ENCODE data around the gene ZFP42. TPM values are rescaled to one million over a fixed set of nuclear protein-coding genes. Genes with fewer than 3 reads are reported as not detected.

Gene ZFP42
- total RNA-seq = not detected

DNA sequence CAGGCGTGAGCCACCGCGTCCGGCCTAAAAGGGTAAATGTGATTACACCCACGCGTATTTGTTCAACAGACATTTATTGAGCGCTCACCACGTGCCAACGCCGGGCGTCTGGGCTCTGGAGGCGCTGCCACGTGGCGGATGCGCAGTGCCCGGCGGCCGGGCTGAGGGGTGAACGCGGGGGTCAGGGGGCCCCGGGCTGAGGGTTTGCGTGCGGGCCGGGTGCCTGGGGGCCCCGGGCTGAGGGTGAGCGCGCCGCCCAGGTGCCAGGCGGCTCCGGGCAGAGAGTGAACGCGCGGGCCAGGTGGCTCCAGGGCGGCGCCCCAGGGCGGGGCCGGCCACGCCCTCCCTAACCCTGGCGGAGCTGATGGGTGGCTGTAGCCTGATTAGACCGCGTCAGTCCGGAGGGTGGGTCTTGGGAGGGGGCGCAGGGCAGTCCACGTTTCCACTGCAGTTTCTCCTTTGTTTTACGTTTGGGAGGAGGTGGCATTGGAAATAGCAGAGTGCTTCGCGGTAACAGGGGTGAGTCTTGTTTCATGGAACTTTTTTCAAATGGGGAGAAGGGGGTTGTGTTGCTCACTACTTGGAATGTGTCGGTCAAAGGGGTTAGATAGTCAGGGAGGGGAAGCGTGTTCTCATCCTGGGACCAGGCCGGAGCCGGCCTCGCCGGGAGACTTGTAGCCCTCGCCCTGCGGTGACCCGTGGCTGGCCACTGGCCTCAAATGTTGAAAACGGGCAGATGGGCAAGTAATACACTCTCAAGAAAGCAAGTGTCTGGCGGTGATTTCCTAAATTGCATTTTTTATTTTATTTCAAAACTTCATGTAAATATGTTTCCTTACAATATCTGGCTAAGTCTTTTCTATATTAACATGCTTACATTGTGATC is at the start of gene ZFP42:
Gene ZFP42, plus strand, starts transcription at position 450 of the 886 bp plus-strand sequence. CDS start 7,037 bp downstream, outside the sequence.
- Histone ChIP-seq H3K27ac (no peak within 1 kb of the TSS), H3K4me1 (no peaks in the 10 kb centered on the region), H3K36me3 (no peaks in the 10 kb centered on the region), H3K27me3 (peaks cover 0 to 5% of the 10 kb centered on the region in 2 donors), H3K4me3 (no peak within 1 kb of the TSS), H3K9me3 (peaks cover 8 to 10% of the 10 kb centered on the region in 2 donors)
- no peak for DNase-seq (ENCODE audit: low spot score in 2 of 2)
- TF ChIP-seq, protein P1, sequence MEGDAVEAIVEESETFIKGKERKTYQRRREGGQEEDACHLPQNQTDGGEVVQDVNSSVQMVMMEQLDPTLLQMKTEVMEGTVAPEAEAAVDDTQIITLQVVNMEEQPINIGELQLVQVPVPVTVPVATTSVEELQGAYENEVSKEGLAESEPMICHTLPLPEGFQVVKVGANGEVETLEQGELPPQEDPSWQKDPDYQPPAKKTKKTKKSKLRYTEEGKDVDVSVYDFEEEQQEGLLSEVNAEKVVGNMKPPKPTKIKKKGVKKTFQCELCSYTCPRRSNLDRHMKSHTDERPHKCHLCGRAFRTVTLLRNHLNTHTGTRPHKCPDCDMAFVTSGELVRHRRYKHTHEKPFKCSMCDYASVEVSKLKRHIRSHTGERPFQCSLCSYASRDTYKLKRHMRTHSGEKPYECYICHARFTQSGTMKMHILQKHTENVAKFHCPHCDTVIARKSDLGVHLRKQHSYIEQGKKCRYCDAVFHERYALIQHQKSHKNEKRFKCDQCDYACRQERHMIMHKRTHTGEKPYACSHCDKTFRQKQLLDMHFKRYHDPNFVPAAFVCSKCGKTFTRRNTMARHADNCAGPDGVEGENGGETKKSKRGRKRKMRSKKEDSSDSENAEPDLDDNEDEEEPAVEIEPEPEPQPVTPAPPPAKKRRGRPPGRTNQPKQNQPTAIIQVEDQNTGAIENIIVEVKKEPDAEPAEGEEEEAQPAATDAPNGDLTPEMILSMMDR (IDR thresholded peaks at IDR 0.05) = no peak
- TF ChIP-seq POLR2A (IDR thresholded peaks at IDR 0.05) = no peak
- TF ChIP-seq POLR2AphosphoS5 (IDR thresholded peaks at IDR 0.05) = no peak
- intact Hi-C loops (cut with DNase I; ENCODE audit: low total_unique reads) = no loop called here

DNA sequence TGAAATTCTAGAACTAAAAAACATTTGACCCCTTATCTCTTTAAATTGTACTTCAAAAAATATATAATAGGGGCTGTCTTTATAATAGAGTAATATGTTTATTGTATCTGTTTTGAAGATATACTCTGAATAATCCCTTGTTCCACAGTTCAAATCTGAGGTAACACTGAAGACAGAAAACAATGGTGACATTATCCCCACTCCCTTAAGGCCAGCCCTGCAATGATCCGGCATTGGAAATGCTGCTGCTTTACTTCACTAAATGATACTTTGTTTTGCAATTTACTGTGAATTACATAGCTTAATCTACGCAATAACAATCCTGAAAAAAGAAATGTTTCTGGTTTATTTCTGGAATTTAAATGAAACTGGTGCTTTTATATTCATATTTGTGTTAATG is 34.4 kb upstream of the ZFP42 start:
- Histone ChIP-seq H3K4me3 (no peak overlapping the region), H3K27ac (no peak overlapping the region), H3K9me3 (no peaks in the 10 kb centered on the region), H3K27me3 (no peaks in the 10 kb centered on the region), H3K4me1 (no peaks in the 10 kb centered on the region), H3K36me3 (no peaks in the 10 kb centered on the region)
- no peak for TF ChIP-seq POLR2AphosphoS5 (IDR thresholded peaks at IDR 0.05)
- no peak for TF ChIP-seq POLR2A (IDR thresholded peaks at IDR 0.05)
- TF ChIP-seq, protein P1 (IDR thresholded peaks at IDR 0.05) = no peak
- intact Hi-C loops (cut with DNase I; ENCODE audit: low total_unique reads) = loop anchor here (5.0 kb wide), 1 partner anchor 831 kb away; no protein-coding TSS in a partner anchor
- DNase-seq (ENCODE audit: low spot score in 2 of 2) = no peak

DNA sequence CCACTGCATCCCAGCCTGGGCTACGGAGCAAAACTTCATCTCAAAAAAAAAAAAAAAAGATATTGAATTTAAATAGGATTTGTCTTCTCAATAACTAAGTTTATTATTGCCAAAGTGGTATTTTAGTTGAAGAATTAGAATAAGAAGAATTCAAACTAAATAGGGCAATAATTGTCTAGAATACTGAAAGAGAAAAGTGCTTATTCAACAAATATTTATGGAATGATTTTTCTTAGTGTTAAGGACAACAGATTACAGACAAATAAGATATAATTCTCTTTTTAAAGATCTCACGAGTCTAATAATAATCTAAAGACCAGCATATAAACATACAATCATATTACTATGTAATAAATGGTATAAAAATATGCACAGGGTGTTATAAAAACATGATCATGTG is 33.6 kb upstream of the ZFP42 start:
- no peaks in the 10 kb centered on the region for H3K36me3 ChIP-seq
- H3K27me3 ChIP-seq = no peaks in the 10 kb centered on the region
- H3K27ac ChIP-seq = no peak overlapping the region
- H3K9me3 ChIP-seq = no peaks in the 10 kb centered on the region
- no peaks in the 10 kb centered on the region for H3K4me1 ChIP-seq
- no peak for DNase-seq (ENCODE audit: low spot score in 2 of 2)
- TF ChIP-seq, protein P1 (IDR thresholded peaks at IDR 0.05) = no peak
- TF ChIP-seq POLR2A (IDR thresholded peaks at IDR 0.05) (no peak), POLR2AphosphoS5 (IDR thresholded peaks at IDR 0.05) (no peak)
- intact Hi-C loops (cut with DNase I; ENCODE audit: low total_unique reads) = loop anchor here (5.0 kb wide), 1 partner anchor 830 kb away; no protein-coding TSS in a partner anchor
- no peak overlapping the region for H3K4me3 ChIP-seq

DNA sequence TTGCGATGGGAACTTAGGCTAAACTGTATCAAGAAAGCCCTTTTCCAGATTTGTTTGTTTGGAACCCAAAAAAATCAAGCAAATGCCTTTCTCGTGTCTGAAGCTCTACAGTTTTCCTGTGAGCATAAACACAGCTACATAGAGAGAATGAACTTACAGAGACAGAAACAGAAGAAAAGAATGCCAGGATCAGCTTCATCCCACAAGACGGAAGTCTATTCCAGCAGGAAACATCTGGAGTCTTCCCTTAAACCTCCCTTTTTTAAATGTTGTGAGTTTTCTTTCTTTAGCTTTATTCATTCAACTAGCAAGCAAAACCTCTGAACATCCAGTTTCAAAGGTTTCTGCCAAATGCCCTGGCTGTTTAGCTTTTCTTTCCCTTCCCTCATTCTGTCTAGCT is 32.6 kb upstream of the ZFP42 start:
- intact Hi-C loops (cut with DNase I; ENCODE audit: low total_unique reads) = loop anchor here (5.0 kb wide), 1 partner anchor 829 kb away; no protein-coding TSS in a partner anchor
- H3K4me3 ChIP-seq = no peak overlapping the region
- no peaks in the 10 kb centered on the region for H3K4me1 ChIP-seq
- no peak overlapping the region for H3K27ac ChIP-seq
- H3K36me3 ChIP-seq = no peaks in the 10 kb centered on the region
- TF ChIP-seq POLR2AphosphoS5 (IDR thresholded peaks at IDR 0.05) (no peak), POLR2A (IDR thresholded peaks at IDR 0.05) (no peak)
- TF ChIP-seq, protein P1 (IDR thresholded peaks at IDR 0.05) = no peak
- no peak for DNase-seq (ENCODE audit: low spot score in 2 of 2)
- H3K9me3 ChIP-seq = no peaks in the 10 kb centered on the region
- no peaks in the 10 kb centered on the region for H3K27me3 ChIP-seq

DNA sequence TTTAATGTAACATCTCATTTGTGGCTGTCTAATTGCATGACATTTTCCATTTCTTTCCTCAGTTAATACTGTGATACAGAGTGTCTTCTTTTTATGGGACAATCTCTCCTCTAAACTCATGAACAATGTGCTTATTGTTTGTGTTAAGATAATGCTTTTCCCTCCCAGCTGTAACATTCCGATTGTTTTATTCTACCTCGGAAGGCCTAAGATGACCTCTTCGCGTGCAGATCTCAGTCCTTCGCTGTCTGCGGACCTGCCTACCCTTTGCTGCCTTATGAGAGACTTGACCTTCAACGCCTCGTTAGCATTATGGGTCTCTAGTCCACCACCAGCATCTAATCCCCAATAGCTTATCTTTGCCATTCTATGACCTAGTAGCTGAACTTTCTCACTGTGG is 29.8 kb upstream of the ZFP42 start:
- H3K4me3 ChIP-seq = no peak overlapping the region
- TF ChIP-seq POLR2AphosphoS5 (IDR thresholded peaks at IDR 0.05) (no peak), POLR2A (IDR thresholded peaks at IDR 0.05) (no peak)
- TF ChIP-seq, protein P1 (IDR thresholded peaks at IDR 0.05) = no peak
- no peaks in the 10 kb centered on the region for H3K36me3 ChIP-seq
- H3K27me3 ChIP-seq = no peaks in the 10 kb centered on the region
- no peaks in the 10 kb centered on the region for H3K9me3 ChIP-seq
- intact Hi-C loops (cut with DNase I; ENCODE audit: low total_unique reads) = no loop called here
- H3K27ac ChIP-seq = no peak overlapping the region
- DNase-seq (ENCODE audit: low spot score in 2 of 2) = no peak
- H3K4me1 ChIP-seq = no peaks in the 10 kb centered on the region
